ENCODE results near the gene ZBED3. TPM values are rescaled to one million over a fixed set of nuclear protein-coding genes. Genes with fewer than 3 reads are reported as not detected.
A peak's percentile ranks its signal among the peaks of the same experiment; 100 is the strongest.

Gene ZBED3
- total RNA-seq, 1 donor from 2014 or later, result 6.0 TPM

DNA sequence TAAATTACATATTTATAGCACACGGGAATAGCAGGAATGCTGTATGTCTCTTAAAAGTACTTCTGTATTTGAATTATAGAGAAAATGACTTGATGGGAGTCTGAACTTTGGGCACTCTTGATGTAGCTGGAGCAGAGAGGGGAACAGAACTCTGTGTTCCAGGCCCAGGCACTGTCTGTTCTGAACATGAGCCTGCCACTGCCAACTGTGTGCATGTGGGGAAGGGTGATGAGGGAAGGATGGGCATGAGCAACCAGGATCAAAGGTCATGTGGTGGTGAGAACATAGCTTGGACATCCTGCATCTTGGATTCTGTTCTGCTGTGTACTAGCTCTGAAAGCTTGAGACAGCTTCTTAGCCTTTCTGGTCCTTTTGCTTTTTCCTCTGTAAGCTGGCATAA, 16.4 kb upstream of the ZBED3 start:
- Histone ChIP-seq H3K27ac (ENCODE audit: low read depth, low read length) (no peak overlapping the region), H3K79me2 (ENCODE audit: insufficient read depth, low read length) (no peaks in the 10 kb centered on the region), H4K20me1 (ENCODE audit: insufficient read depth, low read length) (no peaks in the 10 kb centered on the region), H3K9ac (ENCODE audit: low read length) (no peak overlapping the region), H3K9me3 (ENCODE audit: insufficient read depth, low read depth, low read length) (no peaks in the 10 kb centered on the region), H2AFZ (ENCODE audit: low read depth, low read length) (no peak overlapping the region), H3K27me3 (ENCODE audit: insufficient read depth, low read length) (no peaks in the 10 kb centered on the region), H3K4me3 (ENCODE audit: insufficient read depth, low read depth, low read length) (no peak overlapping the region), H3K36me3 (ENCODE audit: insufficient read depth, low read length) (no peaks in the 10 kb centered on the region), H3K4me1 (ENCODE audit: insufficient read depth, low read length) (no peaks in the 10 kb centered on the region), H3K4me2 (ENCODE audit: low read length) (no peak overlapping the region)
- FAIRE-seq (no peak), DNase-seq (ENCODE audit: low read depth) (no peak)
- Mint-ChIP-seq H3K27me3 (ENCODE audit: low read depth, unreplicated experiment) (no peaks in the 10 kb centered on the region), H3K4me1 (ENCODE audit: low read depth, unreplicated experiment) (peaks cover 3% of the 10 kb centered on the region), H3K9me3 (ENCODE audit: unreplicated experiment) (no peaks in the 10 kb centered on the region), H3K36me3 (ENCODE audit: low read depth, unreplicated experiment) (peaks cover 16% of the 10 kb centered on the region), H3K4me3 (ENCODE audit: unreplicated experiment) (no peak overlapping the region), H3K27ac (ENCODE audit: unreplicated experiment) (no peak overlapping the region)
- TF ChIP-seq, protein P1, sequence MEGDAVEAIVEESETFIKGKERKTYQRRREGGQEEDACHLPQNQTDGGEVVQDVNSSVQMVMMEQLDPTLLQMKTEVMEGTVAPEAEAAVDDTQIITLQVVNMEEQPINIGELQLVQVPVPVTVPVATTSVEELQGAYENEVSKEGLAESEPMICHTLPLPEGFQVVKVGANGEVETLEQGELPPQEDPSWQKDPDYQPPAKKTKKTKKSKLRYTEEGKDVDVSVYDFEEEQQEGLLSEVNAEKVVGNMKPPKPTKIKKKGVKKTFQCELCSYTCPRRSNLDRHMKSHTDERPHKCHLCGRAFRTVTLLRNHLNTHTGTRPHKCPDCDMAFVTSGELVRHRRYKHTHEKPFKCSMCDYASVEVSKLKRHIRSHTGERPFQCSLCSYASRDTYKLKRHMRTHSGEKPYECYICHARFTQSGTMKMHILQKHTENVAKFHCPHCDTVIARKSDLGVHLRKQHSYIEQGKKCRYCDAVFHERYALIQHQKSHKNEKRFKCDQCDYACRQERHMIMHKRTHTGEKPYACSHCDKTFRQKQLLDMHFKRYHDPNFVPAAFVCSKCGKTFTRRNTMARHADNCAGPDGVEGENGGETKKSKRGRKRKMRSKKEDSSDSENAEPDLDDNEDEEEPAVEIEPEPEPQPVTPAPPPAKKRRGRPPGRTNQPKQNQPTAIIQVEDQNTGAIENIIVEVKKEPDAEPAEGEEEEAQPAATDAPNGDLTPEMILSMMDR (IDR thresholded peaks at IDR 0.05; ENCODE audit: insufficient read depth, low read depth, low read length), result no peak
- no peak for TF ChIP-seq EZH2 (IDR thresholded peaks at IDR 0.05; ENCODE audit: insufficient read depth, low read length)

DNA sequence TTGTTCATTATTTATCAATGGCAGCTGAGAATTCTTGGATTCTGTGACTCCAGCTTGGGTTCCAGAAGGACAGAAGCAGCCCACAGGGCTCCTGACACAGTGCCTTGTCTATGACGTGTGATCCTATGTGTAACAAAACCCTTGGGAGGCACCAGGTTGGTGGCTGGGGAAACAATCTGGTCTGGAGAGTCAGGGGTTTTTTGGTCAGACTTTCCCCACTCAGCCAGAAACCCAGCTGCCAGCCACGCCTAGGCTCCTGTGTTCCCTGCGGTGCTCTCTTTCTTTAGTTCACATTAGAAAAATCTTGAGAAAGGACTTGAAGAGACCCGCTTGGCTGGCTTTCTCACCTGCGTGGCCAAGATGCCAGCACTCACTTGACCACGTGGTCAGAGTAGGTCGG, 15.5 kb upstream of the ZBED3 start:
- no peaks in the 10 kb centered on the region for H3K9me3 Mint-ChIP-seq (ENCODE audit: unreplicated experiment)
- no peaks in the 10 kb centered on the region for H4K20me1 ChIP-seq (ENCODE audit: insufficient read depth, low read length)
- H3K36me3 Mint-ChIP-seq (ENCODE audit: low read depth, unreplicated experiment), result peaks cover 16% of the 10 kb centered on the region
- H3K27ac Mint-ChIP-seq (ENCODE audit: unreplicated experiment), result no peak overlapping the region
- peaks cover 3% of the 10 kb centered on the region for H3K4me1 Mint-ChIP-seq (ENCODE audit: low read depth, unreplicated experiment)
- TF ChIP-seq, protein P1 (IDR thresholded peaks at IDR 0.05; ENCODE audit: insufficient read depth, low read depth, low read length), result no peak
- no peak for TF ChIP-seq EZH2 (IDR thresholded peaks at IDR 0.05; ENCODE audit: insufficient read depth, low read length)
- H3K4me1 ChIP-seq (ENCODE audit: insufficient read depth, low read length), result no peaks in the 10 kb centered on the region
- H3K79me2 ChIP-seq (ENCODE audit: insufficient read depth, low read length), result no peaks in the 10 kb centered on the region
- H3K9me3 ChIP-seq (ENCODE audit: insufficient read depth, low read depth, low read length), result no peaks in the 10 kb centered on the region
- H3K36me3 ChIP-seq (ENCODE audit: insufficient read depth, low read length), result no peaks in the 10 kb centered on the region
- H3K4me3 ChIP-seq (ENCODE audit: insufficient read depth, low read depth, low read length), result no peak overlapping the region
- FAIRE-seq (no peak), DNase-seq (ENCODE audit: low read depth) (no peak)
- no peaks in the 10 kb centered on the region for H3K27me3 Mint-ChIP-seq (ENCODE audit: low read depth, unreplicated experiment)
- H3K27me3 ChIP-seq (ENCODE audit: insufficient read depth, low read length), result no peaks in the 10 kb centered on the region
- H3K4me3 Mint-ChIP-seq (ENCODE audit: unreplicated experiment), result no peak overlapping the region
- H2AFZ ChIP-seq (ENCODE audit: low read depth, low read length), result no peak overlapping the region
- no peak overlapping the region for H3K27ac ChIP-seq (ENCODE audit: low read depth, low read length)
- H3K4me2 ChIP-seq (ENCODE audit: low read length), result no peak overlapping the region
- no peak overlapping the region for H3K9ac ChIP-seq (ENCODE audit: low read length)

DNA sequence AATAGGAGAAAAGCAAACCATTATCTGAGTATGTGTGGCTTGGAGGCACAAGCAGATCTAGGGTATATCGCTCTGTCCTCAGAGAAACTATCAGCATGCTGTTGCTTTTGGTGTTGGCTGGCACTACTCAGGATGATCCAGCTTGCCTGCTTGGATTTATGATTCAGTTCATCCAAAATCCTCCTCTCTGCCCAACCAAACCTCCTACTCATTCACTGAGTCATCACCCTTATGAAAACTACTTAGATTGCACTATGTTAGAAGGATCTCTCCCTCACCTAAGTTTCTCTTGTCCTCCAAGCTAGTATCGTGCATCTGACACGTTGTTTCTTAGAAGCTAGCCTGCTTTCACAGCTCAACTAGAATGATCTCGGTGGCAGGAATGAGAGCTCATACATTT, 14.2 kb upstream of the ZBED3 start:
- Mint-ChIP-seq H3K27me3 (ENCODE audit: low read depth, unreplicated experiment) (no peaks in the 10 kb centered on the region), H3K27ac (ENCODE audit: unreplicated experiment) (no peak overlapping the region), H3K4me1 (ENCODE audit: low read depth, unreplicated experiment) (peaks cover 3% of the 10 kb centered on the region), H3K36me3 (ENCODE audit: low read depth, unreplicated experiment) (peaks cover 18% of the 10 kb centered on the region), H3K4me3 (ENCODE audit: unreplicated experiment) (no peak overlapping the region), H3K9me3 (ENCODE audit: unreplicated experiment) (no peaks in the 10 kb centered on the region)
- H3K79me2 ChIP-seq (ENCODE audit: insufficient read depth, low read length), result no peaks in the 10 kb centered on the region
- H3K27me3 ChIP-seq (ENCODE audit: insufficient read depth, low read length), result no peaks in the 10 kb centered on the region
- no peaks in the 10 kb centered on the region for H3K9me3 ChIP-seq (ENCODE audit: insufficient read depth, low read depth, low read length)
- no peak overlapping the region for H3K27ac ChIP-seq (ENCODE audit: low read depth, low read length)
- H2AFZ ChIP-seq (ENCODE audit: low read depth, low read length), result peak overlapping the region; percentile 32
- no peaks in the 10 kb centered on the region for H3K36me3 ChIP-seq (ENCODE audit: insufficient read depth, low read length)
- no peak overlapping the region for H3K4me3 ChIP-seq (ENCODE audit: insufficient read depth, low read depth, low read length)
- DNase-seq (ENCODE audit: low read depth), result peak; percentile 70
- H3K4me2 ChIP-seq (ENCODE audit: low read length), result peak overlapping the region; percentile 44
- no peak overlapping the region for H3K9ac ChIP-seq (ENCODE audit: low read length)
- FAIRE-seq, result peak; percentile 75
- no peaks in the 10 kb centered on the region for H3K4me1 ChIP-seq (ENCODE audit: insufficient read depth, low read length)
- H4K20me1 ChIP-seq (ENCODE audit: insufficient read depth, low read length), result no peaks in the 10 kb centered on the region
- no peak for TF ChIP-seq EZH2 (IDR thresholded peaks at IDR 0.05; ENCODE audit: insufficient read depth, low read length)
- TF ChIP-seq, protein P1 (IDR thresholded peaks at IDR 0.05; ENCODE audit: insufficient read depth, low read depth, low read length), result no peak
